ENCODE measurements around the gene SEMA3E. TPM values are rescaled to one million over a fixed set of nuclear protein-coding genes. Genes with fewer than 3 reads are reported as not detected.
A peak's percentile ranks its signal among the peaks of the same experiment; 100 is the strongest.

The SEMA3E gene
- total RNA-seq, 1 donor from 2014 or later = 4.6 TPM

DNA sequence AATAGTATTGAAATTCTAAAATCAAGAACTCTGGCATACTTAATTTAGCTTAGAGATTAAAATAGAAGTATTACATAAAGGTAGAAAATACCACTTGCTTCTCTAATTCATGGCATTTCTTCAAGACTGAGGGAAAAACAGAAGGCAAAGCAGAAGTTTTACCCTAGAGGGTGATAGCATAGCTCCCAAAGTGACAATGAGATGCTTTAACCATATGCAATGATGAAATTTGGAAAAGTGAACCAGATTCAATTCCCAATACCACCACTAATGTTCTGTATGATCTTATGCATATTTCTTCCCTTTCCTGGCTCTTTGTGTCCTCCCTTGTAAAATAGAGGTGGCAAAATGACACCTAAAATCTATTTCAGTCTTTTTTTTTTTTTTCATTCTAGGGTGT lies 260.5 kb downstream of the SEMA3E start:
- Histone ChIP-seq H3K79me2 (ENCODE audit: insufficient read depth, low read length) (no peaks in the 10 kb centered on the region), H2AFZ (ENCODE audit: low read depth, low read length) (no peak overlapping the region), H4K20me1 (ENCODE audit: insufficient read depth, low read length) (no peaks in the 10 kb centered on the region), H3K4me1 (ENCODE audit: insufficient read depth, low read length) (no peaks in the 10 kb centered on the region), H3K4me3 (ENCODE audit: insufficient read depth, low read depth, low read length) (no peak overlapping the region), H3K27ac (ENCODE audit: low read depth, low read length) (no peak overlapping the region), H3K4me2 (ENCODE audit: low read length) (no peak overlapping the region), H3K9me3 (ENCODE audit: insufficient read depth, low read depth, low read length) (no peaks in the 10 kb centered on the region), H3K27me3 (ENCODE audit: insufficient read depth, low read length) (no peaks in the 10 kb centered on the region), H3K36me3 (ENCODE audit: insufficient read depth, low read length) (no peaks in the 10 kb centered on the region), H3K9ac (ENCODE audit: low read length) (no peak overlapping the region)
- H3K36me3 Mint-ChIP-seq (ENCODE audit: low read depth, unreplicated experiment) = no peaks in the 10 kb centered on the region
- no peaks in the 10 kb centered on the region for H3K27me3 Mint-ChIP-seq (ENCODE audit: low read depth, unreplicated experiment)
- no peak overlapping the region for H3K4me3 Mint-ChIP-seq (ENCODE audit: unreplicated experiment)
- FAIRE-seq = no peak
- no peaks in the 10 kb centered on the region for H3K4me1 Mint-ChIP-seq (ENCODE audit: low read depth, unreplicated experiment)
- TF ChIP-seq CTCF (IDR thresholded peaks at IDR 0.05; ENCODE audit: insufficient read depth, low read depth, low read length) = no peak
- no peak for TF ChIP-seq EZH2 (IDR thresholded peaks at IDR 0.05; ENCODE audit: insufficient read depth, low read length)
- H3K9me3 Mint-ChIP-seq (ENCODE audit: unreplicated experiment) = no peaks in the 10 kb centered on the region
- H3K27ac Mint-ChIP-seq (ENCODE audit: unreplicated experiment) = no peak overlapping the region
- DNase-seq (ENCODE audit: low read depth) = no peak

GRCh38 chr7:83366629-83367028 lies 282.3 kb downstream of the SEMA3E start:
- H3K4me3 ChIP-seq (ENCODE audit: insufficient read depth, low read depth, low read length) = no peak overlapping the region
- H3K27ac ChIP-seq (ENCODE audit: low read depth, low read length) = no peak overlapping the region
- DNase-seq (ENCODE audit: low read depth) (no peak), FAIRE-seq (no peak)
- no peaks in the 10 kb centered on the region for H3K36me3 ChIP-seq (ENCODE audit: insufficient read depth, low read length)
- no peaks in the 10 kb centered on the region for H4K20me1 ChIP-seq (ENCODE audit: insufficient read depth, low read length)
- no peak overlapping the region for H3K4me2 ChIP-seq (ENCODE audit: low read length)
- Mint-ChIP-seq H3K27ac (ENCODE audit: unreplicated experiment) (no peak overlapping the region), H3K27me3 (ENCODE audit: low read depth, unreplicated experiment) (no peaks in the 10 kb centered on the region), H3K4me3 (ENCODE audit: unreplicated experiment) (no peak overlapping the region), H3K4me1 (ENCODE audit: low read depth, unreplicated experiment) (no peaks in the 10 kb centered on the region), H3K36me3 (ENCODE audit: low read depth, unreplicated experiment) (no peaks in the 10 kb centered on the region), H3K9me3 (ENCODE audit: unreplicated experiment) (no peaks in the 10 kb centered on the region)
- no peak overlapping the region for H2AFZ ChIP-seq (ENCODE audit: low read depth, low read length)
- no peaks in the 10 kb centered on the region for H3K27me3 ChIP-seq (ENCODE audit: insufficient read depth, low read length)
- H3K79me2 ChIP-seq (ENCODE audit: insufficient read depth, low read length) = no peaks in the 10 kb centered on the region
- H3K9me3 ChIP-seq (ENCODE audit: insufficient read depth, low read depth, low read length) = no peaks in the 10 kb centered on the region
- H3K9ac ChIP-seq (ENCODE audit: low read length) = no peak overlapping the region
- no peaks in the 10 kb centered on the region for H3K4me1 ChIP-seq (ENCODE audit: insufficient read depth, low read length)
- no peak for TF ChIP-seq EZH2 (IDR thresholded peaks at IDR 0.05; ENCODE audit: insufficient read depth, low read length)
- TF ChIP-seq CTCF (IDR thresholded peaks at IDR 0.05; ENCODE audit: insufficient read depth, low read depth, low read length) = no peak

- no peaks in the 10 kb centered on the region for H3K9me3 Mint-ChIP-seq (ENCODE audit: unreplicated experiment)
- Histone ChIP-seq H3K79me2 (ENCODE audit: insufficient read depth, low read length) (no peaks in the 10 kb centered on the region), H3K27me3 (ENCODE audit: insufficient read depth, low read length) (no peaks in the 10 kb centered on the region), H3K4me3 (ENCODE audit: insufficient read depth, low read depth, low read length) (no peak overlapping the region), H4K20me1 (ENCODE audit: insufficient read depth, low read length) (no peaks in the 10 kb centered on the region), H3K36me3 (ENCODE audit: insufficient read depth, low read length) (no peaks in the 10 kb centered on the region), H3K4me1 (ENCODE audit: insufficient read depth, low read length) (no peaks in the 10 kb centered on the region), H3K27ac (ENCODE audit: low read depth, low read length) (no peak overlapping the region), H3K4me2 (ENCODE audit: low read length) (no peak overlapping the region), H2AFZ (ENCODE audit: low read depth, low read length) (no peak overlapping the region), H3K9me3 (ENCODE audit: insufficient read depth, low read depth, low read length) (no peaks in the 10 kb centered on the region), H3K9ac (ENCODE audit: low read length) (no peak overlapping the region)
- FAIRE-seq = no peak
- H3K36me3 Mint-ChIP-seq (ENCODE audit: low read depth, unreplicated experiment) = no peaks in the 10 kb centered on the region
- H3K27me3 Mint-ChIP-seq (ENCODE audit: low read depth, unreplicated experiment) = no peaks in the 10 kb centered on the region
- H3K4me3 Mint-ChIP-seq (ENCODE audit: unreplicated experiment) = no peak overlapping the region
- DNase-seq (ENCODE audit: low read depth) = no peak
- TF ChIP-seq EZH2 (IDR thresholded peaks at IDR 0.05; ENCODE audit: insufficient read depth, low read length) = no peak
- TF ChIP-seq CTCF (IDR thresholded peaks at IDR 0.05; ENCODE audit: insufficient read depth, low read depth, low read length) = peak; percentile 30
- H3K4me1 Mint-ChIP-seq (ENCODE audit: low read depth, unreplicated experiment) = no peaks in the 10 kb centered on the region
- no peak overlapping the region for H3K27ac Mint-ChIP-seq (ENCODE audit: unreplicated experiment)
Observed at GRCh38 chr7:83365746-83366145, 283.2 kb downstream of the SEMA3E start.

Data from astrocyte (in vitro differentiated cells and primary cell).